ENCODE measurements around the gene GALNT14. TPM values are rescaled to one million over a fixed set of nuclear protein-coding genes. Genes with fewer than 3 reads are reported as not detected.

GALNT14 gene
- total and polyA plus RNA-seq, 2 of the 13 experiments (the other 11 are each of a cell fraction or from before 2014, with no cell fraction given): not detected

DNA sequence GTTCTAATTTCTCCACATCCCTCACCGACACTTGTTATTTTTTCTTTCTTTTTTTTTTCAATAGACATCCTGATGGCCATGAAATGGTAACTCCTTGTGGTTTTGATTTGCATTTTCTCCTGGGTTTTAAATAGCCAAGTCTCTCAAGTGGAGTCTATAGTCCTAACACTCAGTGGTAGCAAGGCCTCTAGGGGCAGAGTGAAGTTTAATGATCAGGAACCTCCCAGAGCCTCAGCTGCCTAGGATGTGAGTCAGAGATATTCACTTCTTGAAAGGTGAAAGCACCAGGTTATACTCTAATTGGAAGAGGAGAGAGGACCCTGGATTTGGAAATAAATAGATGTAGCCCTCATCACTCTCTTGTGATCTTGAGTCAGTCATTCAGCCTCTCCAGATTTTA, 268.3 kb downstream of the GALNT14 start:
- Histone ChIP-seq H3K4me2 (ENCODE audit: low read depth, low read length) (no peak overlapping the region), H2AFZ (ENCODE audit: low read length) (no peak overlapping the region), H3K4me1 (ENCODE audit: insufficient read depth, low read length) (no peaks in the 10 kb centered on the region), H4K20me1 (ENCODE audit: insufficient read depth, low read length) (no peaks in the 10 kb centered on the region), H3K27ac (ENCODE audit: extremely low read length, insufficient read depth, low read length) (no peak overlapping the region), H3K4me3 (replicated peaks in 1 of 3; ENCODE audit: insufficient read depth in 1 of 3, low read depth in 2 of 3, low read length in 3 of 3) (no peak overlapping the region), H3K36me3 (replicated peaks in 1 of 2; ENCODE audit: control insufficient read depth in 1 of 2, insufficient read depth in 2 of 2, low read length in 2 of 2) (no peaks in the 10 kb centered on the region), H3K27me3 (ENCODE audit: control insufficient read depth in 1 of 2, insufficient read depth in 2 of 2, low read length in 2 of 2) (peaks cover 0 to 14% of the 10 kb centered on the region in 2 experiments; a peak in 2 of 5 replicates), H3K79me2 (ENCODE audit: insufficient read depth, low read length) (no peaks in the 10 kb centered on the region), H3K9ac (ENCODE audit: insufficient read depth, low read depth, low read length) (no peak overlapping the region), H3K9me3 (ENCODE audit: low read length) (no peaks in the 10 kb centered on the region)
- no peak for ATAC-seq
- no peak for DNase-seq (ENCODE audit: low spot score)
- in situ Hi-C loops (cut with HindIII; ENCODE audit: extremely low pct_ligation_motif_present, low pct_unique_long_range_greater_than_20kb) (loop anchor here (10.0 kb wide), 1 partner anchor 155 kb away; no protein-coding TSS in a partner anchor), intact Hi-C loops (cut with micrococcal nuclease; ENCODE audit: unreplicated experiment) (loop anchor here (5.0 kb wide), 1 partner anchor 957 kb away; no protein-coding TSS in a partner anchor)
- FAIRE-seq: no peak
- ChIA-PET CTCF (ENCODE audit: low intra/inter-chr PET ratio, low total read pairs) (no interaction called here), POLR2A (no interaction called here)
- no TSS peak for BruUV-seq (replicated peaks)
- WGBS (ENCODE audit: low lambda C conversion rate): 6% methylated on average over 1 of the region's 1 CpG
- TF ChIP-seq ESRRA (CRISPR knock-in tag; IDR thresholded peaks at IDR 0.05; ENCODE audit: low read depth) (no peak), ISX (CRISPR knock-in tag; conservative IDR thresholded peaks at IDR 0.05) (no peak), ZNF574 (CRISPR knock-in tag; IDR thresholded peaks at IDR 0.05) (no peak), ZNF597 (CRISPR knock-in tag; IDR thresholded peaks at IDR 0.05) (no peak), ZFYVE20 (CRISPR knock-in tag; IDR thresholded peaks at IDR 0.05; ENCODE audit: borderline replicate concordance, low read depth) (no peak), MIER2 (CRISPR knock-in tag; IDR thresholded peaks at IDR 0.05) (no peak), TGIF2 (CRISPR knock-in tag; IDR thresholded peaks at IDR 0.05) (no peak), IKZF4 (CRISPR knock-in tag; IDR thresholded peaks at IDR 0.05; ENCODE audit: borderline replicate concordance, low read depth, not compliant biosample characterization) (no peak), PHF20 (CRISPR knock-in tag; IDR thresholded peaks at IDR 0.05) (no peak), ETS1 (CRISPR knock-in tag; IDR thresholded peaks at IDR 0.05) (no peak), ZBTB1 (CRISPR knock-in tag; IDR thresholded peaks at IDR 0.05; ENCODE audit: borderline replicate concordance) (no peak), ZNF644 (CRISPR knock-in tag; IDR thresholded peaks at IDR 0.05; ENCODE audit: low read depth) (no peak), CHD2 (IDR thresholded peaks at IDR 0.05; ENCODE audit: low read depth, low read length) (no peak), MAFK (conservative IDR thresholded peaks at IDR 0.05 in 1 of 2, IDR thresholded peaks at IDR 0.05 in 1 of 2; ENCODE audit: low read length in 2 of 2) (no peak)
- TF ChIP-seq, protein P1, sequence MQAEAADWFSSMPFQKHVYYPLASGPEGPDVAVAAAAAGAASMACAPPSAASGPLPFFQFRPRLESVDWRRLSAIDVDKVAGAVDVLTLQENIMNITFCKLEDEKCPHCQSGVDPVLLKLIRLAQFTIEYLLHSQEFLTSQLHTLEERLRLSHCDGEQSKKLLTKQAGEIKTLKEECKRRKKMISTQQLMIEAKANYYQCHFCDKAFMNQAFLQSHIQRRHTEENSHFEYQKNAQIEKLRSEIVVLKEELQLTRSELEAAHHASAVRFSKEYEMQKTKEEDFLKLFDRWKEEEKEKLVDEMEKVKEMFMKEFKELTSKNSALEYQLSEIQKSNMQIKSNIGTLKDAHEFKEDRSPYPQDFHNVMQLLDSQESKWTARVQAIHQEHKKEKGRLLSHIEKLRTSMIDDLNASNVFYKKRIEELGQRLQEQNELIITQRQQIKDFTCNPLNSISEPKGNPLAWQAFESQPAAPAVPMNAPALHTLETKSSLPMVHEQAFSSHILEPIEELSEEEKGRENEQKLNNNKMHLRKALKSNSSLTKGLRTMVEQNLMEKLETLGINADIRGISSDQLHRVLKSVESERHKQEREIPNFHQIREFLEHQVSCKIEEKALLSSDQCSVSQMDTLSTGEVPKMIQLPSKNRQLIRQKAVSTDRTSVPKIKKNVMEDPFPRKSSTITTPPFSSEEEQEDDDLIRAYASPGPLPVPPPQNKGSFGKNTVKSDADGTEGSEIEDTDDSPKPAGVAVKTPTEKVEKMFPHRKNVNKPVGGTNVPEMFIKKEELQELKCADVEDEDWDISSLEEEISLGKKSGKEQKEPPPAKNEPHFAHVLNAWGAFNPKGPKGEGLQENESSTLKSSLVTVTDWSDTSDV (CRISPR knock-in tag; IDR thresholded peaks at IDR 0.05): no peak
- TF ChIP-seq, protein P2, sequence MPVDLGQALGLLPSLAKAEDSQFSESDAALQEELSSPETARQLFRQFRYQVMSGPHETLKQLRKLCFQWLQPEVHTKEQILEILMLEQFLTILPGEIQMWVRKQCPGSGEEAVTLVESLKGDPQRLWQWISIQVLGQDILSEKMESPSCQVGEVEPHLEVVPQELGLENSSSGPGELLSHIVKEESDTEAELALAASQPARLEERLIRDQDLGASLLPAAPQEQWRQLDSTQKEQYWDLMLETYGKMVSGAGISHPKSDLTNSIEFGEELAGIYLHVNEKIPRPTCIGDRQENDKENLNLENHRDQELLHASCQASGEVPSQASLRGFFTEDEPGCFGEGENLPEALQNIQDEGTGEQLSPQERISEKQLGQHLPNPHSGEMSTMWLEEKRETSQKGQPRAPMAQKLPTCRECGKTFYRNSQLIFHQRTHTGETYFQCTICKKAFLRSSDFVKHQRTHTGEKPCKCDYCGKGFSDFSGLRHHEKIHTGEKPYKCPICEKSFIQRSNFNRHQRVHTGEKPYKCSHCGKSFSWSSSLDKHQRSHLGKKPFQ (CRISPR knock-in tag; IDR thresholded peaks at IDR 0.05; ENCODE audit: insufficient replicate concordance): no peak
